Dendritic cell treated with granulocyte-macrophage colony-stimulating factor and Interleukin-4, amounts not matched to agents 40 ng/mL and 50 ng/mL, for 4 days (primary cell): ENCODE data around the gene PNMA6F.
"Not testable (repeated sequence)": the region's sequence is repeated elsewhere in the genome, so short reads cannot be mapped to it uniquely, and the experiment has no call there.

ENCODE experiments used
- H3K27ac Mint-ChIP-seq: one replicate; pipeline ENCODE4 v1.8.0; 2022; ENCODE audit warnings: mild to moderate bottlenecking, mixed read lengths
- H3K27me3 Mint-ChIP-seq: one replicate; pipeline ENCODE4 v1.8.0; 2022; ENCODE audit warnings: mild to moderate bottlenecking, mixed read lengths
- H3K36me3 Mint-ChIP-seq: one replicate; pipeline ENCODE4 v1.8.0; 2022; ENCODE audit warnings: low read depth, mixed read lengths
- H3K4me1 Mint-ChIP-seq: one replicate; pipeline ENCODE4 v1.8.0; 2022; ENCODE audit warnings: low read depth, mixed read lengths
- H3K4me3 Mint-ChIP-seq: one replicate; pipeline ENCODE4 v1.8.0; 2022; ENCODE audit warnings: mild to moderate bottlenecking, moderate library complexity, mixed read lengths
- H3K9me3 Mint-ChIP-seq: one replicate; pipeline ENCODE4 v1.8.0; 2022; ENCODE audit warnings: mixed read lengths
- intact Hi-C: fragments of 100-400 bp; cut with micrococcal nuclease; formaldehyde crosslinking; loops from one replicate; pipeline ENCODE4 v1.15.0; 2022

The PNMA6F gene

GRCh38 chrX:153343674-153344073, 22.1 kb upstream of the PNMA6F start:
- H3K27me3 Mint-ChIP-seq: no peaks in the 10 kb centered on the region
- no peaks in the 10 kb centered on the region for H3K9me3 Mint-ChIP-seq
- peaks cover 6% of the 10 kb centered on the region for H3K4me1 Mint-ChIP-seq
- no peak overlapping the region for H3K4me3 Mint-ChIP-seq
- no peak overlapping the region for H3K27ac Mint-ChIP-seq
- H3K36me3 Mint-ChIP-seq: peaks cover 94% of the 10 kb centered on the region
- intact Hi-C loops: no loop called here

GRCh38 chrX:153342762-153343558, 21.4 kb upstream of the PNMA6F start:
- H3K27ac Mint-ChIP-seq: no peak overlapping the region
- intact Hi-C loops: no loop called here
- no peaks in the 10 kb centered on the region for H3K27me3 Mint-ChIP-seq
- no peaks in the 10 kb centered on the region for H3K9me3 Mint-ChIP-seq
- H3K36me3 Mint-ChIP-seq: peaks cover 94% of the 10 kb centered on the region
- peaks cover 13% of the 10 kb centered on the region for H3K4me1 Mint-ChIP-seq
- no peak overlapping the region for H3K4me3 Mint-ChIP-seq

- Mint-ChIP-seq H3K9me3 (no peaks in the 10 kb centered on the region), H3K27me3 (no peaks in the 10 kb centered on the region), H3K4me3 (no peak overlapping the region), H3K36me3 (peaks cover 68% of the 10 kb centered on the region), H3K4me1 (peaks cover 13% of the 10 kb centered on the region), H3K27ac (no peak overlapping the region)
- intact Hi-C loops: no loop called here
These were observed 18.5 kb upstream of the PNMA6F start for GRCh38 chrX:153340111-153340510.

- H3K36me3 Mint-ChIP-seq: peaks cover 63% of the 10 kb centered on the region
- H3K4me3 Mint-ChIP-seq: no peak overlapping the region
- H3K27me3 Mint-ChIP-seq: no peaks in the 10 kb centered on the region
- peaks cover 13% of the 10 kb centered on the region for H3K4me1 Mint-ChIP-seq
- no peak overlapping the region for H3K27ac Mint-ChIP-seq
- no peaks in the 10 kb centered on the region for H3K9me3 Mint-ChIP-seq
- intact Hi-C loops: no loop called here
These were observed 18.1 kb upstream of the PNMA6F start for GRCh38 chrX:153339662-153340061.

- no peak overlapping the region for H3K27ac Mint-ChIP-seq
- intact Hi-C loops: no loop called here
- H3K9me3 Mint-ChIP-seq: no peaks in the 10 kb centered on the region
- no peak overlapping the region for H3K4me3 Mint-ChIP-seq
- H3K27me3 Mint-ChIP-seq: no peaks in the 10 kb centered on the region
- H3K4me1 Mint-ChIP-seq: peaks cover 15% of the 10 kb centered on the region
- H3K36me3 Mint-ChIP-seq: peaks cover 55% of the 10 kb centered on the region
These were observed 17.3 kb upstream of the PNMA6F start for GRCh38 chrX:153338836-153339235.

GRCh38 chrX:153336988-153337387, 15.4 kb upstream of the PNMA6F start:
- H3K4me3 Mint-ChIP-seq: no peak overlapping the region
- peaks cover 40% of the 10 kb centered on the region for H3K36me3 Mint-ChIP-seq
- H3K27ac Mint-ChIP-seq: no peak overlapping the region
- H3K9me3 Mint-ChIP-seq: no peaks in the 10 kb centered on the region
- H3K27me3 Mint-ChIP-seq: peaks cover 2% of the 10 kb centered on the region
- peaks cover 18% of the 10 kb centered on the region for H3K4me1 Mint-ChIP-seq
- intact Hi-C loops: no loop called here

- intact Hi-C loops: no loop called here
- Mint-ChIP-seq H3K4me3 (no peak overlapping the region), H3K9me3 (no peaks in the 10 kb centered on the region), H3K36me3 (peaks cover 34% of the 10 kb centered on the region), H3K27ac (no peak overlapping the region), H3K4me1 (peaks cover 18% of the 10 kb centered on the region), H3K27me3 (peaks cover 2% of the 10 kb centered on the region)
These were observed 14.7 kb upstream of the PNMA6F start for GRCh38 chrX:153336121-153336894.

- peaks cover 7% of the 10 kb centered on the region for H3K27me3 Mint-ChIP-seq
- H3K4me3 Mint-ChIP-seq: peak overlapping the region; percentile 76
- peak overlapping the region; percentile 80 for H3K27ac Mint-ChIP-seq
- peaks cover 18% of the 10 kb centered on the region for H3K4me1 Mint-ChIP-seq
- intact Hi-C loops: no loop called here
- H3K9me3 Mint-ChIP-seq: no peaks in the 10 kb centered on the region
- peaks cover 18% of the 10 kb centered on the region for H3K36me3 Mint-ChIP-seq
These were observed 13.2 kb upstream of the PNMA6F start for GRCh38 chrX:153334654-153335295.

- Mint-ChIP-seq H3K4me3 (peak within 1 kb of the TSS; percentile 76), H3K27ac (peak within 1 kb of the TSS; percentile 80), H3K4me1 (peaks cover 16% of the 10 kb centered on the region), H3K27me3 (peaks cover 7% of the 10 kb centered on the region), H3K36me3 (peaks cover 13% of the 10 kb centered on the region), H3K9me3 (no peaks in the 10 kb centered on the region)
- intact Hi-C loops: no loop called here
These were observed 12.5 kb upstream of the PNMA6F start, which contains the start of gene ZNF275 for GRCh38 chrX:153333821-153334653. ZNF275 (plus strand) TSS chrX:153334153; CDS start chrX:153336680, 2,527 bp downstream.

- no peak overlapping the region for H3K4me3 Mint-ChIP-seq
- H3K4me1 Mint-ChIP-seq: peaks cover 8% of the 10 kb centered on the region
- H3K9me3 Mint-ChIP-seq: no peaks in the 10 kb centered on the region
- H3K27me3 Mint-ChIP-seq: peaks cover 10% of the 10 kb centered on the region
- peaks cover 6% of the 10 kb centered on the region for H3K36me3 Mint-ChIP-seq
- intact Hi-C loops: no loop called here
- H3K27ac Mint-ChIP-seq: peak overlapping the region; percentile 80
These were observed 11.7 kb upstream of the PNMA6F start for GRCh38 chrX:153333266-153333665.

- Mint-ChIP-seq H3K4me1 (no peaks in the 10 kb centered on the region), H3K36me3 (no peaks in the 10 kb centered on the region), H3K9me3 (no peaks in the 10 kb centered on the region), H3K27me3 (peaks cover 27% of the 10 kb centered on the region), H3K4me3 (no peak overlapping the region), H3K27ac (no peak overlapping the region)
- intact Hi-C loops: no loop called here
These were observed 6.0 kb upstream of the PNMA6F start for GRCh38 chrX:153327561-153327960.

- Mint-ChIP-seq H3K4me1 (no peaks in the 10 kb centered on the region), H3K36me3 (no peaks in the 10 kb centered on the region), H3K27ac (no peak overlapping the region), H3K9me3 (no peaks in the 10 kb centered on the region), H3K27me3 (peaks cover 33% of the 10 kb centered on the region), H3K4me3 (no peak overlapping the region)
- intact Hi-C loops: no loop called here
These were observed 897 bp downstream of the PNMA6F start for GRCh38 chrX:153320555-153321184.

- H3K4me3 Mint-ChIP-seq, H3K36me3 Mint-ChIP-seq, intact Hi-C loops, H3K27ac Mint-ChIP-seq, H3K9me3 Mint-ChIP-seq, H3K4me1 Mint-ChIP-seq: not testable (repeated sequence)
- H3K27me3 Mint-ChIP-seq: peaks cover 29% of the 10 kb centered on the region
These were observed 1.5 kb downstream of the PNMA6F start for GRCh38 chrX:153320047-153320443.
